Thyroid gland (tissue), 4 donors: Measurements from ENCODE around the gene SPATA12.

Experiments
- POLR2A ChIP-seq, 2 donors: fragments of 450-650 bp; IDR thresholded peaks; one replicate each; pipeline ENCODE4 v1.6.1; 2017; ENCODE audit warnings: antibody characterized with exemption in 2 of 2, mild to moderate bottlenecking in 2 of 2, moderate library complexity in 1 of 2
- TF ChIP-seq, protein P1 (sequence below), 6 experiments: fragments of 200-600 bp in 3 of 6; fragments of 450-650 bp in 3 of 6; sonication (generic) in 3 of 6; IDR thresholded peaks; one replicate each; pipeline ENCODE4 v1.5.1; 2016 to 2019; ENCODE audit warnings: antibody characterized with exemption in 6 of 6, mild to moderate bottlenecking in 2 of 6, inconsistent platforms in 1 of 6, moderate library complexity in 1 of 6

DNA sequence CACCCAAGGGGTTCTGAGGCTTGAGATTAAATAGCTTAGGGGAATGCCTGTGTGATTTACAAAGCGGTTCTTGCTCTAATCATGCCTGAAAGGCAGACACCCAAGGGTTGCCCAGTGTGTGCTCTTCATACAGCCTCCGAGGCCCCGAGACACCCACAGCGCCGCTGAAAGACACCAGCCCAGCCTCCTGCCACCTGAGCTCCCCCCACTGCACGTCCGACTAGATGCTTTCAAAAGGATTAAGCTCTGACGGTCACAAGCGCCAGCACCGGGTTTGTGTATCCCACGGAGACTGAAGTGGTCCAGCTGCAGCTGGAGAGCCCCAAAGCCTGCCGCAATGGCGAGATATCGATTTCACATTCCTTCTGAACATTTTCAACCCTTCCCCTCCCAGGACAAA is 50.3 kb downstream of the SPATA12 start:
- TF ChIP-seq, protein P1, sequence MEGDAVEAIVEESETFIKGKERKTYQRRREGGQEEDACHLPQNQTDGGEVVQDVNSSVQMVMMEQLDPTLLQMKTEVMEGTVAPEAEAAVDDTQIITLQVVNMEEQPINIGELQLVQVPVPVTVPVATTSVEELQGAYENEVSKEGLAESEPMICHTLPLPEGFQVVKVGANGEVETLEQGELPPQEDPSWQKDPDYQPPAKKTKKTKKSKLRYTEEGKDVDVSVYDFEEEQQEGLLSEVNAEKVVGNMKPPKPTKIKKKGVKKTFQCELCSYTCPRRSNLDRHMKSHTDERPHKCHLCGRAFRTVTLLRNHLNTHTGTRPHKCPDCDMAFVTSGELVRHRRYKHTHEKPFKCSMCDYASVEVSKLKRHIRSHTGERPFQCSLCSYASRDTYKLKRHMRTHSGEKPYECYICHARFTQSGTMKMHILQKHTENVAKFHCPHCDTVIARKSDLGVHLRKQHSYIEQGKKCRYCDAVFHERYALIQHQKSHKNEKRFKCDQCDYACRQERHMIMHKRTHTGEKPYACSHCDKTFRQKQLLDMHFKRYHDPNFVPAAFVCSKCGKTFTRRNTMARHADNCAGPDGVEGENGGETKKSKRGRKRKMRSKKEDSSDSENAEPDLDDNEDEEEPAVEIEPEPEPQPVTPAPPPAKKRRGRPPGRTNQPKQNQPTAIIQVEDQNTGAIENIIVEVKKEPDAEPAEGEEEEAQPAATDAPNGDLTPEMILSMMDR (IDR thresholded peaks at IDR 0.05), result no peak
- no peak for TF ChIP-seq POLR2A (IDR thresholded peaks at IDR 0.05)
